Liver (tissue), 9 donors: Measurements from ENCODE around the gene VSTM2L. TPM values are rescaled to one million over a fixed set of nuclear protein-coding genes. Genes with fewer than 3 reads are reported as not detected.

Experiments
- DNase-seq: peaks from one replicate; pipeline ENCODE4 v3.0.0-alpha.2; 2017; ENCODE audit warnings: low spot score
- H3K27ac ChIP-seq, 2 donors: one replicate each; pipeline ENCODE4 v1.7.0; 2013; ENCODE audit warnings: inconsistent platforms in 2 of 2, low read length in 2 of 2, control low read depth in 1 of 2, low read depth in 1 of 2, mild to moderate bottlenecking in 1 of 2
- H3K27me3 ChIP-seq, 4 donors: one replicate each; pipeline versions ENCODE4 v1.6.1 to v1.7.0; 2013; ENCODE audit warnings: low read length in 3 of 4, inconsistent platforms in 1 of 4, mild to moderate bottlenecking in 1 of 4, moderate library complexity in 1 of 4; ENCODE audit not compliant: control insufficient read depth in 4 of 4, insufficient read depth in 4 of 4
- H3K36me3 ChIP-seq, 4 donors: one replicate each; pipeline versions ENCODE4 v1.6.1 to v1.7.0; 2013; ENCODE audit warnings: low read length in 3 of 4, mild to moderate bottlenecking in 3 of 4, low read depth in 1 of 4, moderate library complexity in 1 of 4; ENCODE audit not compliant: control insufficient read depth in 4 of 4, insufficient read depth in 3 of 4
- H3K4me1 ChIP-seq, 4 donors: one replicate each; pipeline versions ENCODE4 v1.6.1 to v1.7.0; 2013; ENCODE audit warnings: low read length in 3 of 4, mild to moderate bottlenecking in 3 of 4, moderate library complexity in 1 of 4; ENCODE audit not compliant: control insufficient read depth in 4 of 4, insufficient read depth in 4 of 4
- H3K4me3 ChIP-seq, 3 donors: one replicate each; pipeline versions ENCODE4 v1.6.1 to v1.7.0; 2013; ENCODE audit warnings: low read length in 3 of 3, control low read depth in 1 of 3, low read depth in 1 of 3, mild to moderate bottlenecking in 1 of 3
- H3K9ac ChIP-seq, 2 donors: one replicate each; pipeline ENCODE4 v1.7.0; 2013; ENCODE audit warnings: low read length in 2 of 2, mild to moderate bottlenecking in 2 of 2, moderate library complexity in 2 of 2, control low read depth in 1 of 2, low read depth in 1 of 2
- H3K9me3 ChIP-seq, 4 donors: one replicate each; pipeline versions ENCODE4 v1.6.1 to v1.7.0; 2013; ENCODE audit warnings: low read length in 3 of 4; ENCODE audit not compliant: control insufficient read depth in 4 of 4
- ATF3 ChIP-seq: IDR thresholded peaks from 2 replicates; pipeline ENCODE4 v1.6.1; 2016; ENCODE audit warnings: antibody characterized with exemption
- EGR1 ChIP-seq, 2 donors: IDR thresholded peaks; 2 replicates each; pipeline ENCODE4 v1.6.1; 2016 to 2018; ENCODE audit warnings: antibody characterized with exemption in 2 of 2, low read depth in 2 of 2
- HNF4A ChIP-seq, 2 donors: conservative IDR thresholded peaks; 2 replicates each; pipeline ENCODE4 v1.6.1; 2016; ENCODE audit warnings: antibody characterized with exemption in 2 of 2, mild to moderate bottlenecking in 2 of 2
- HNF4G ChIP-seq: IDR thresholded peaks from 2 replicates; pipeline ENCODE4 v1.6.1; 2016; ENCODE audit warnings: antibody characterized with exemption
- JUND ChIP-seq, 2 donors: IDR thresholded peaks; 2 replicates each; pipeline ENCODE4 v1.6.1; 2016; ENCODE audit warnings: antibody characterized with exemption in 2 of 2
- NR2F2 ChIP-seq: IDR thresholded peaks from 2 replicates; pipeline ENCODE4 v1.6.1; 2016; ENCODE audit warnings: antibody characterized with exemption
- RXRA ChIP-seq, 2 donors: IDR thresholded peaks; 2 replicates each; pipeline ENCODE4 v1.6.1; 2017 to 2018; ENCODE audit warnings: antibody characterized with exemption in 2 of 2, mild to moderate bottlenecking in 1 of 2
- SP1 ChIP-seq: IDR thresholded peaks from 2 replicates; pipeline ENCODE4 v1.6.1; 2018; ENCODE audit warnings: antibody characterized with exemption, mild to moderate bottlenecking
- TAF1 ChIP-seq: conservative IDR thresholded peaks from 2 replicates; pipeline ENCODE4 v1.6.1; 2016; ENCODE audit warnings: antibody characterized with exemption, mild to moderate bottlenecking
- YY1 ChIP-seq: IDR thresholded peaks from 2 replicates; pipeline ENCODE4 v1.6.1; 2016; ENCODE audit warnings: antibody characterized with exemption, mild to moderate bottlenecking
- ZBTB33 ChIP-seq: IDR thresholded peaks from 2 replicates; pipeline ENCODE4 v1.6.1; 2016; ENCODE audit warnings: antibody characterized with exemption
- WGBS: extraction: QIAGEN DNeasy Blood & Tissue Kit; methylation state at CpG from one replicate; pipeline ENCODE4 v1.1.7; 2013; 5-methylcytosine and 5-hydroxymethylcytosine counted together
- polyA plus RNA-seq, 2 donors: library from polyadenylated mRNA; stranded (reverse) in 1 of 2; unstranded in 1 of 2; fragments of 200-250 nt in 1 of 2; fragments of >200 nt in 1 of 2; fragmentation: Nextera tagmentation in 1 of 2; extraction: Ambion mirVana in 1 of 2; gene quantifications; one replicate each; pipeline versions ENCODE4 v1.2.1 to v1.2.3, GENCODE V29; 2013 to 2015
- total RNA-seq, 2 donors: library from RNA; depleted of rRNA; stranded (reverse); fragments of >200 nt; gene quantifications; one replicate each; pipeline ENCODE4 v1.2.3, GENCODE V29; 2014
- TF ChIP-seq, protein P1 (sequence below): fragments of 150-350 bp; IDR thresholded peaks from 2 replicates; pipeline ENCODE4 v1.5.1; 2017; ENCODE audit warnings: improper control_type of control experiment, low read depth, low read length; ENCODE audit not compliant: missing input control
- TF ChIP-seq, protein P2 (sequence below): IDR thresholded peaks from 2 replicates; pipeline ENCODE4 v1.6.1; 2016; ENCODE audit warnings: antibody characterized with exemption
- donor health status: healthy.
- donor health status: healthy.
- donor health status: healthy.
- donor health status: healthy.
- donor health status: healthy.

The VSTM2L gene
- total and polyA plus RNA-seq, 4 donors = 0.31 to 0.79 (median 0.56) TPM

GRCh38 chr20:37943033-37943432, 40.1 kb downstream of the VSTM2L start:
- 88% methylated on average over 12 of the region's 12 CpGs for WGBS
- Histone ChIP-seq H3K27me3 (no peaks in the 10 kb centered on the region), H3K9me3 (peaks cover 0 to 2% (median 0%) of the 10 kb centered on the region in 4 donors), H3K4me1 (no peaks in the 10 kb centered on the region), H3K27ac (no peak overlapping the region), H3K9ac (no peak overlapping the region), H3K4me3 (no peak overlapping the region), H3K36me3 (no peaks in the 10 kb centered on the region)
- DNase-seq = no peak
- TF ChIP-seq JUND (IDR thresholded peaks at IDR 0.05) (no peak), HNF4G (no peak), ZBTB33 (no peak), EGR1 (IDR thresholded peaks at IDR 0.05; ENCODE audit: low read depth in 2 of 2) (no peak), HNF4A (conservative IDR thresholded peaks at IDR 0.05) (no peak)

DNA sequence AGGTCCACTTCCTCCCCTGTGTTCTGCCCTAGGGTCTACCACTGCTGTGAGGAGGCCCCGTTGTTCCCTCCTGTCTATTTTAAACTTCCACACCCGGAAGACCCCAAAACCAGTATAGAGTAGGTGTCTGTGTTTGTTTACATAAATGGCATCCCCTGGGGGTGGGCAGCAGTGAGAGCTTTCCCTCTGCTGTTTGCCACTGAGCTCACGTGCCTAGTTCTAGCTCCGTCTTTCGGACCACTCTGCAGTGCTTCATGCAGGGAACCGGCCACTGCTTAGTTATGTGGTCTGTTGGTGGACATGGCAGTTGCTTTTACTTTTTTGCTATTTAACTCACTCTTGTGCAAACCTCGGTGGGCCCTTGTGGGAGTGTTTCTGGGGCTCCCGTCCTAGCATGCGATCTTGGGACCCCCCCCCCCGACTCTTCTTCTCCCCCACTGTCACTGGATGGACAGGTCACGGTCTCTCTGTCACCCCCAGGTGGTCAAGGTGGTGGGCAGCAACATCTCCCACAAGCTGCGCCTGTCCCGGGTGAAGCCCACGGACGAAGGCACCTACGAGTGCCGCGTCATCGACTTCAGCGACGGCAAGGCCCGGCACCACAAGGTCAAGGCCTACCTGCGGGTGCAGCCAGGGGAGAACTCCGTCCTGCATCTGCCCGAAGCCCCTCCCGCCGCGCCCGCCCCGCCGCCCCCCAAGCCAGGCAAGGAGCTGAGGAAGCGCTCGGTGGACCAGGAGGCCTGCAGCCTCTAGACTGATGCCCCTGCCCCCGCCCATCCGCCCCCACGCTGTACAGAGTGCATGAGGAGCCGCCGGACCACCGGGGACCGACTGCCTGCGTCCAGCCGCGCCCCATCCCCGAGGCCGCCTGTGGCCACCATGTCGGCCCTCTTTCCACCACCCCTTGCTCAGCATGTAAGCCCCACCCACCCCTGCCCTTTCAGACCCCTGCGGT, 40.9 kb downstream of the VSTM2L start:
- WGBS = 89% methylated on average over 47 of the region's 47 CpGs
- no peak for TF ChIP-seq JUND (IDR thresholded peaks at IDR 0.05)
- no peak for TF ChIP-seq HNF4A (conservative IDR thresholded peaks at IDR 0.05)
- TF ChIP-seq TAF1 = no peak
- TF ChIP-seq RXRA (IDR thresholded peaks at IDR 0.05) = no peak
- no peak for TF ChIP-seq SP1
- TF ChIP-seq YY1 = no peak
- TF ChIP-seq NR2F2 = no peak
- no peak for TF ChIP-seq ZBTB33
- TF ChIP-seq, protein P1, sequence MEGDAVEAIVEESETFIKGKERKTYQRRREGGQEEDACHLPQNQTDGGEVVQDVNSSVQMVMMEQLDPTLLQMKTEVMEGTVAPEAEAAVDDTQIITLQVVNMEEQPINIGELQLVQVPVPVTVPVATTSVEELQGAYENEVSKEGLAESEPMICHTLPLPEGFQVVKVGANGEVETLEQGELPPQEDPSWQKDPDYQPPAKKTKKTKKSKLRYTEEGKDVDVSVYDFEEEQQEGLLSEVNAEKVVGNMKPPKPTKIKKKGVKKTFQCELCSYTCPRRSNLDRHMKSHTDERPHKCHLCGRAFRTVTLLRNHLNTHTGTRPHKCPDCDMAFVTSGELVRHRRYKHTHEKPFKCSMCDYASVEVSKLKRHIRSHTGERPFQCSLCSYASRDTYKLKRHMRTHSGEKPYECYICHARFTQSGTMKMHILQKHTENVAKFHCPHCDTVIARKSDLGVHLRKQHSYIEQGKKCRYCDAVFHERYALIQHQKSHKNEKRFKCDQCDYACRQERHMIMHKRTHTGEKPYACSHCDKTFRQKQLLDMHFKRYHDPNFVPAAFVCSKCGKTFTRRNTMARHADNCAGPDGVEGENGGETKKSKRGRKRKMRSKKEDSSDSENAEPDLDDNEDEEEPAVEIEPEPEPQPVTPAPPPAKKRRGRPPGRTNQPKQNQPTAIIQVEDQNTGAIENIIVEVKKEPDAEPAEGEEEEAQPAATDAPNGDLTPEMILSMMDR = no peak
- TF ChIP-seq ATF3 = no peak
- TF ChIP-seq, protein P2, sequence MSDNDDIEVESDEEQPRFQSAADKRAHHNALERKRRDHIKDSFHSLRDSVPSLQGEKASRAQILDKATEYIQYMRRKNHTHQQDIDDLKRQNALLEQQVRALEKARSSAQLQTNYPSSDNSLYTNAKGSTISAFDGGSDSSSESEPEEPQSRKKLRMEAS = no peak
- Histone ChIP-seq H3K27ac (no peak overlapping the region), H3K4me1 (no peaks in the 10 kb centered on the region), H3K9me3 (peaks cover 0 to 2% (median 0%) of the 10 kb centered on the region in 4 donors), H3K27me3 (no peaks in the 10 kb centered on the region), H3K36me3 (no peaks in the 10 kb centered on the region), H3K4me3 (no peak overlapping the region), H3K9ac (no peak overlapping the region)
- DNase-seq = peak; percentile 20
